H9 (cell line): ENCODE data around the gene MCOLN3. TPM values are rescaled to one million over a fixed set of nuclear protein-coding genes. Genes with fewer than 3 reads are reported as not detected.
A peak's percentile ranks its signal among the peaks of the same experiment; 100 is the strongest.

Source experiments
- DNase-seq: peaks from one replicate; pipeline ENCODE4 v3.0.0-alpha.2; 2017
- H2AFZ ChIP-seq: one replicate; pipeline ENCODE4 v1.6.1; 2013; ENCODE audit warnings: mild to moderate bottlenecking, low read length, control low read depth, moderate library complexity
- H2AK5ac ChIP-seq: 2 replicates; pipeline ENCODE4 v1.6.1; 2013; ENCODE audit warnings: low read length, control low read depth, mixed read lengths; ENCODE audit not compliant: insufficient read length
- H2BK120ac ChIP-seq: one replicate; pipeline ENCODE4 v1.6.1; 2013; ENCODE audit warnings: low read depth, mild to moderate bottlenecking, low read length, control low read depth, inconsistent platforms; ENCODE audit not compliant: poor library complexity, severe bottlenecking
- H2BK12ac ChIP-seq: 2 replicates; pipeline ENCODE4 v1.6.1; 2013; ENCODE audit warnings: low read length, control low read depth, mixed read lengths, low read depth; ENCODE audit not compliant: insufficient read length
- H2BK15ac ChIP-seq: 2 replicates; pipeline ENCODE4 v1.6.1; 2013; ENCODE audit warnings: low read depth, low read length, control low read depth
- H2BK20ac ChIP-seq: one replicate; pipeline ENCODE4 v1.6.1; 2013; ENCODE audit warnings: low read depth, mild to moderate bottlenecking, low read length, control low read depth, inconsistent platforms; ENCODE audit not compliant: poor library complexity, severe bottlenecking
- H2BK5ac ChIP-seq: 2 replicates; pipeline ENCODE4 v1.6.1; 2013; ENCODE audit warnings: low read length, control low read depth, mixed read lengths; ENCODE audit not compliant: insufficient read length
- H3K14ac ChIP-seq: 2 replicates; pipeline ENCODE4 v1.6.1; 2013; ENCODE audit warnings: low read length, control low read depth; ENCODE audit not compliant: insufficient read depth
- H3K18ac ChIP-seq: 2 replicates; pipeline ENCODE4 v1.6.1; 2013; ENCODE audit warnings: low read depth, mild to moderate bottlenecking, mixed read lengths, low read length, control low read depth; ENCODE audit not compliant: insufficient read length
- H3K23ac ChIP-seq: 2 replicates; pipeline ENCODE4 v1.6.1; 2013; ENCODE audit warnings: low read length, control low read depth, mixed read lengths, low read depth; ENCODE audit not compliant: insufficient read length
- H3K23me2 ChIP-seq: 2 replicates; pipeline ENCODE4 v1.6.1; 2013; ENCODE audit warnings: low read depth, mild to moderate bottlenecking, mixed read lengths, low read length, control low read depth; ENCODE audit not compliant: insufficient read length, poor library complexity, severe bottlenecking
- H3K27ac ChIP-seq: 2 replicates; pipeline ENCODE4 v1.5.1; 2013; ENCODE audit warnings: low read length, control low read depth, mixed read lengths, low read depth; ENCODE audit not compliant: insufficient read length
- H3K27me3 ChIP-seq: 2 replicates; pipeline ENCODE4 v1.6.1; 2013; ENCODE audit warnings: low read length, control low read depth, inconsistent platforms; ENCODE audit not compliant: insufficient read depth
- H3K4ac ChIP-seq: 2 replicates; pipeline ENCODE4 v1.6.1; 2013; ENCODE audit warnings: low read depth, mild to moderate bottlenecking, control low read depth, inconsistent platforms, low read length, moderate library complexity
- H3K4me1 ChIP-seq: 2 replicates; pipeline ENCODE4 v1.6.1; 2013; ENCODE audit warnings: low read length, control low read depth, inconsistent platforms; ENCODE audit not compliant: insufficient read depth
- H3K4me2 ChIP-seq: 2 replicates; pipeline ENCODE4 v1.6.1; 2013; ENCODE audit warnings: low read length, control low read depth, mixed read lengths; ENCODE audit not compliant: insufficient read length, insufficient read depth
- H3K56ac ChIP-seq: 2 replicates; pipeline ENCODE4 v1.6.1; 2013; ENCODE audit warnings: low read depth, mild to moderate bottlenecking, mixed read lengths, low read length, control low read depth; ENCODE audit not compliant: insufficient read length
- H3K79me1 ChIP-seq: 2 replicates; pipeline ENCODE4 v1.6.1; 2013; ENCODE audit warnings: low read depth, mild to moderate bottlenecking, moderate library complexity, low read length, control low read depth, inconsistent platforms; ENCODE audit not compliant: insufficient read depth, poor library complexity, severe bottlenecking
- H3K79me2 ChIP-seq: 2 replicates; pipeline ENCODE4 v1.6.1; 2013; ENCODE audit warnings: low read length, control low read depth, inconsistent platforms; ENCODE audit not compliant: insufficient read depth
- H3K9ac ChIP-seq: 2 replicates; pipeline ENCODE4 v1.6.1; 2013; ENCODE audit warnings: low read length, control low read depth, mixed read lengths; ENCODE audit not compliant: insufficient read length; ENCODE audit errors: extremely low read depth
- H3K9me3 ChIP-seq: one replicate; pipeline ENCODE4 v1.6.1; 2013; ENCODE audit warnings: low read depth, low read length, inconsistent platforms; ENCODE audit not compliant: control insufficient read depth
- H3T11ph ChIP-seq: one replicate; pipeline ENCODE4 v1.6.1; 2013; ENCODE audit warnings: mild to moderate bottlenecking, low read length, control low read depth, inconsistent platforms
- H4K20me1 ChIP-seq: one replicate; pipeline ENCODE4 v1.6.1; 2013; ENCODE audit not compliant: control insufficient read depth, insufficient read length, insufficient read depth
- H4K5ac ChIP-seq: 2 replicates; pipeline ENCODE4 v1.6.1; 2013; ENCODE audit warnings: low read depth, mild to moderate bottlenecking, mixed read lengths, low read length, control low read depth; ENCODE audit not compliant: insufficient read length
- H4K8ac ChIP-seq: replicated peaks from 2 replicates; pipeline ENCODE4 v1.6.1; 2013; ENCODE audit warnings: low read length, control low read depth, mixed read lengths, low read depth; ENCODE audit not compliant: insufficient read length
- H4K91ac ChIP-seq: 2 replicates; pipeline ENCODE4 v1.6.1; 2013; ENCODE audit warnings: low read depth, mild to moderate bottlenecking, moderate library complexity, mixed read lengths, low read length, control low read depth; ENCODE audit not compliant: insufficient read length
- H3K27ac Mint-ChIP-seq, 3 experiments: 2 replicates in 2 of 3; 3 replicates in 1 of 3; pipeline ENCODE4 v1.8.0; 2020 to 2021; ENCODE audit warnings: mixed read lengths in 3 of 3, mild to moderate bottlenecking in 1 of 3, moderate library complexity in 1 of 3
- H3K27me3 Mint-ChIP-seq: 2 replicates; pipeline ENCODE4 v1.8.0; 2021; ENCODE audit warnings: low read depth, mild to moderate bottlenecking, moderate library complexity, mixed read lengths
- H3K36me3 Mint-ChIP-seq, 3 experiments: 2 replicates in 2 of 3; 3 replicates in 1 of 3; pipeline ENCODE4 v1.8.0; 2020 to 2021; ENCODE audit warnings: low read depth in 3 of 3, mixed read lengths in 3 of 3; ENCODE audit not compliant: insufficient read depth in 1 of 3
- H3K4me1 Mint-ChIP-seq, 2 experiments: 2 replicates each; pipeline ENCODE4 v1.8.0; 2020; ENCODE audit warnings: mixed read lengths in 2 of 2
- H3K4me3 Mint-ChIP-seq, 2 experiments: 2 replicates in 1 of 2; 3 replicates in 1 of 2; pipeline ENCODE4 v1.8.0; 2020 to 2021; ENCODE audit warnings: mild to moderate bottlenecking in 2 of 2, mixed read lengths in 2 of 2, moderate library complexity in 1 of 2
- H3K9me3 Mint-ChIP-seq, 2 experiments: 2 replicates in 1 of 2; 3 replicates in 1 of 2; pipeline ENCODE4 v1.8.0; 2020; ENCODE audit warnings: mild to moderate bottlenecking in 2 of 2, mixed read lengths in 2 of 2, moderate library complexity in 1 of 2
- CTCF ChIP-seq: fragments of 200-600 bp; sonication (generic); conservative IDR thresholded peaks from 3 replicates; pipeline ENCODE4 v1.8.0; 2021; ENCODE audit warnings: antibody characterized with exemption, mild to moderate bottlenecking
- WGBS: extraction: QIAGEN DNeasy Blood & Tissue Kit; methylation state at CpG from one replicate; pipeline ENCODE4 v1.1.7; 2013; ENCODE audit warnings: missing lambda C conversion rate, low lambda C conversion rate, mixed read lengths; ENCODE audit not compliant: insufficient read length; ENCODE audit errors: extremely low coverage; 5-methylcytosine and 5-hydroxymethylcytosine counted together
- total RNA-seq: library from RNA; stranded (reverse); gene quantifications from 2 replicates; pipeline ENCODE4 v1.2.1, GENCODE V29; 2021

The MCOLN3 gene
- total RNA-seq, 1 experiment from 2014 or later = 10.8 TPM

DNA sequence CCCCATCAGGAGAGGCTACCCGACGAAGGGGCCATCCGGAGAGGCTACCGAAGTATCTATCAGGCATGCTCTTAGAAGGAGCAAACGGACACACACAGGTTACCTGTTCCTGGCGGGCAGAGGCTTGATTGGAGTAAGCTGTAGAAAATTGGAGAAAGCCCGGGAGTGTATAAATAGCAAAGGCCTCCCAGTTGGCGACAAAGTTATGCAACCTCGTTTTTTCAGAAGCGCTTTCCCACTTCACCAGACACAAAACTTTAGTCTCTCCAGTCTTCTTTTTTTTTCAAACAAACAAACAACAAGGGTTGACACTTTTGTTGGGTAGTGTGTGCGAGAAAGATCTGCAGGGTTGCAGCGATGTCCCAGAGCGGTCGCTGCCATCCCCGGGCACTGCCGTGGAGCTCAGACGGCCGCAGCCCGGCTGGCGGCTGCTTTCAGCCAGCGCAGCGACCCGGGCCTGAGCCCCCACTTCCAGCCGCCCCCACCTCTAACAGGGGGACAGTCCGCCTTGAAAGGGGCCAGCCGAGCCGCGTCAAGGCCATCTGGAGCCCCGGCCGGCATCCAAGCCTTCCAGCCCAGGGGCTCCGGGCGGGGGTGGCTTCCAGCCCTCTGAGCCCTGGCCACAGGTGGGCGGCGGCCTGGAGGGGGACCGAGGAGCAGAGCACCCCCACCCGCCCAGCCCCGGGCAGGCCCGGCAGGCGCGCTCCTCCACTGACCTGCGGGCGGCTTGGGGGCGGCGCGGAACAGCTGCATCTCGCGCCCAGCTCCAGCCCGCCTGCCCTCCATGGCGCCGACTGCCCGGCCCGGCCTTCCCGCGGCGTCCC is 616 bp downstream of the MCOLN3 start:
- no peak overlapping the region for H2BK120ac ChIP-seq
- no peak overlapping the region for H2AFZ ChIP-seq
- H3K36me3 Mint-ChIP-seq = peaks cover 0 to 2% (median 0%) of the 10 kb centered on the region in 3 experiments; a peak in 2 of 7 replicates

More for the DNA sequence above, 616 bp downstream of the MCOLN3 start:
- Histone ChIP-seq H2AK5ac (no peak overlapping the region), H4K5ac (no peak overlapping the region), H2BK15ac (no peak overlapping the region), H3K23ac (no peak overlapping the region), H3K27me3 (peaks cover 25% of the 10 kb centered on the region; the same call in 1 of the 2 replicates), H3K9me3 (no peaks in the 10 kb centered on the region), H4K20me1 (no peaks in the 10 kb centered on the region), H3K79me1 (no peaks in the 10 kb centered on the region), H4K91ac (no peak overlapping the region), H2BK12ac (no peak overlapping the region), H3T11ph (no peak overlapping the region), H3K14ac (no peak overlapping the region), H3K18ac (no peak overlapping the region), H3K56ac (no peak overlapping the region), H3K4me1 (peaks cover 2% of the 10 kb centered on the region; the same call in 1 of the 2 replicates), H2BK5ac (no peak overlapping the region), H2BK20ac (no peak overlapping the region), H3K79me2 (no peaks in the 10 kb centered on the region), H3K4ac (no peak overlapping the region), H3K23me2 (peaks cover 8% of the 10 kb centered on the region), H4K8ac (no peak overlapping the region), H3K4me2 (peak overlapping the region; percentile 58), H3K27ac (no peak overlapping the region), H3K9ac (no peak overlapping the region)
- peak; percentile 44 for DNase-seq
- TF ChIP-seq CTCF = no peak
- Mint-ChIP-seq H3K4me1 (peaks cover 28 to 30% of the 10 kb centered on the region in 2 experiments), H3K4me3 (peak overlapping the region; percentile 65 to 75), H3K9me3 (no peaks in the 10 kb centered on the region), H3K27ac (no peak overlapping the region; a peak in 1 of 7 replicates), H3K27me3 (peaks cover 72% of the 10 kb centered on the region)
- WGBS = no CpG with 5 or more reads among the region's 55 CpGs
